NCI-H82 treated with DMSO at 0.1 percent for 48 hours (cell line): ENCODE measurements around the gene PCDH19.

Experiments
- DNase-seq: peaks from one replicate; lab custom pipeline; 2025; ENCODE audit not compliant: unreplicated experiment; lab: John Stamatoyannopoulos, UW

The PCDH19 gene

DNA sequence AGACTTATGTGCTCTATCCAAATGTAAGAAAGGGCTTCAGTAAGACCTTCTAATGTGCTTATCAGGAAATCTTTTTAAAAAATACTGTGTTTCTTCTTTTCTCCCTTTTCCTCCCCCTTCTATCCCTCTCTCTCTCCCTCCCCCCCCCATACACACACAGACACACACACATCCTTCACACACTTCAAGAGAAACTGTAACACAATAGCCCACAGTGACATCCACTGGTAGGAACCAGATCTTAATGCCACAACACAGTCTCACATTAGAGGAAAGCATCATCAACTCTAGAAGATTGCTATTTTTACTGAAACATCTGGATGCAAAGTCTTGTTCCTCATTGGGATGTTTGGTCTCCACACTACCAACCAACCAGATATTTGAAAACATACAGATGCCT, 4.6 kb downstream of the PCDH19 start:
- DNase-seq, result no peak

DNA sequence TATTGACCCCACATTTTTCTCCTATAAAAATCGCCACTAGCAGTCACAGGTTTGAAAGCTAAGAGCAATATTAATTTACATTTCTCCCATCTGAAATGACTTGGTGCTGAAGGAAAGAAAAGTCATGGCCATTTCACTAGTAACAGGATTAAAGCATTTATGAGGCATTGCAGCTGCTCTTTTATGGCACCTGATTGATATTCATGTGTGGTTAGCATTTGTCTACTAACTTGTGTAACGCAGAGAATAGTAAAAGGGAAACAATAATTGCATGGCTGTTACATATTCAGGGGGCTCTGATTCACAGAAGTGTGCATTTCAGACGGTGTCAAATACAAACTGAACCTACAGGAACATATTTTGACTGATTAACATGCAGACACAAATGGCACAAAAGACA, 5.2 kb downstream of the PCDH19 start:
- no peak for DNase-seq

DNA sequence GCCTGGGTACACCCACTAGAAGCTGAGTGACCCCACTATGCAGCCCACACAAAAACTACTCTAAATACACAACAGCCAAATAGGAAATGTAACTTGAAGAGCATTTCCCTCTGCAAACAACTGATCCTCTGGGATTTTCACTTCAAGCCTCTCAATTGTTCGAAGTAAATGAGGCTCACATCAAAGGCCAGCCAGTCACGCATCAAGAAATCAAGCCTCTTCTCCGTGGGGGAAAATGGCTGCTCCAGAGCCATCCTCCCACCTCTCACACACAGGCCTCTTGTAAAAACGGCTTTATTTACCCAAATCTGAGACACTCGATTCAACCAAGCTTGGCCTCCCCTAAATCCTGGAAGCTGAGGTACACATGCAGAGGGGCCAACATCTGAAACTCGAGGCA, 14.3 kb downstream of the PCDH19 start:
- DNase-seq, result no peak

DNA sequence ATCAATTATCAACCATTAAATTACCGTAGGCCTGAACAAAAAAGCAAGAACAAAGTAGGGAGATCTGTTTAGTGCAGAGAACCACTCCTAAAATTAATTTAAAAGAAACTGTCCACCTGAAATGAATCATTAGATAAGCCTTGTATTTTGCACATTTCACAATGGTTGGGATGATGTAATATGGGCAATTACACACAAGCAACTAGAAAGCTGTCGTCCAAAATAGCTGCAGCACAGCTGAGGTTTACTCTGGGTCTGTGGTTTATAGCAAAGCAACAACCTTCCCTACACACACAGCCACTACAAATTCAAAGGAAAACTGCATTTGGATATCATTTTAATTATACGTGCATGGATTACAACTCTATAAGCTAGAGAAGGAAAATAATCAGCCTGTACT, 28.5 kb downstream of the PCDH19 start:
- no peak for DNase-seq

DNA sequence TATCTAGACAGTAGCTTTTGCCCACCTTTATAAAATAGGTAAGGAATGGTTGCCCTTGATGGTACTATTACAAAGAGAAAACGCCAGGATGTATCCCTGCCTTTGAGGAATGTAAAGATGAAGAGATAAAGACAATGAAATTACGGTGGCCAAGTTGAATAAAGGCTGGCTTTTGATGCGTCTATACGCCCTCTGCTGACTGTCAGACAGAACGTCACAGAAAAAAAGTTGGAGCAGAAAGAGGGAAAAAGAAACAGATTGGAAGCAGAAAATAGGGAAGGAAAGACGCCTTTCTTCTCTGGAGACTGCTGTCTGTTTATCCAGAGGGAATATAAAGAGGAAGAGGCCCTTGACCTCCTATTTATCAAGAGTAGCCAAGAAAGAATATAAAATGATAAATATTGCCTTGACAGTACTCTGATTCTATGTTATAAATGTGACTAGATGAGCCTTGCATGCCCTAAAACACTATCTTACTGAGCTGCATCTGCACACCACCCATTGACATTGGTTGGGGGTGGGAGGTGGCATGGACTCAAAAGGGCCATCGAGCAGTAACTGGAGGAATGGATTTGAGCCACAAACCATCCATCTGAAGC, 30.6 kb downstream of the PCDH19 start:
- no peak for DNase-seq

DNA sequence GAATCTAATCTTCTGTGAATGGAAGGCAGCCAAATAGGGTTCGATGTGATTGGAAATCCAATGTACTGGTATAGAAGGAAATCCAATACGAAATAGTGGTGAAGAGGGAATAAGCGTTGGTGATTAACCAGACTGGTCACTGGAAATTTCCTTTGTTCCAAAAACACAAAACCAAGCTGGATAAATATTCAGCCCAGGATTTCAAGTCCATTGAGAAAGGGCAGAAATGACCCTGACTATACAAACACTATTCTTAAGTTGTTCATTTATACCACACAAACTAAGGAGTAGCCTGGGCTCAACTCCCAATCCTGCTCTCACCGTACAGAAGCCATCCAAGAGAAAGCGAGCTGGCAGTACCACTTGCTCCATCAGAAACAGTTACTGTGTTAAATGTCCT, 32.2 kb downstream of the PCDH19 start:
- no peak for DNase-seq

DNA sequence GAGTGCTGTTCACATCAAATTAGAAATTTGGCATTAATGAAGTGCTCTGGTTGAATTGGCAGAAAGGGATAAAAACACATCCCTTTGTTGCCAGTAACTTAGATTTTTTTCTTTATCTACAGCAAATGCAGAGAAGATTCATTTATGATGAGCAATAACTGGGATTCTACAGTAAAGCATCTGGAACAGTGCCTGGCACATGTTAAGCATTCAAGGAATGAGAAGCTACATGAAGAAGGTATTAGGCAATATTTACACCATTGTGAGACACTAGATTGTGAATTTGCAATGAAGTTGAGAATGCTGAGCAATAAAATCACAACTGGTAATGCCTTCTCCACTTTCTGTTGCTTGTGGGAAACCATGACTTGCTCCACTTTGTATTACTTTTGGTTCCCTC, 33.5 kb downstream of the PCDH19 start:
- no peak for DNase-seq

DNA sequence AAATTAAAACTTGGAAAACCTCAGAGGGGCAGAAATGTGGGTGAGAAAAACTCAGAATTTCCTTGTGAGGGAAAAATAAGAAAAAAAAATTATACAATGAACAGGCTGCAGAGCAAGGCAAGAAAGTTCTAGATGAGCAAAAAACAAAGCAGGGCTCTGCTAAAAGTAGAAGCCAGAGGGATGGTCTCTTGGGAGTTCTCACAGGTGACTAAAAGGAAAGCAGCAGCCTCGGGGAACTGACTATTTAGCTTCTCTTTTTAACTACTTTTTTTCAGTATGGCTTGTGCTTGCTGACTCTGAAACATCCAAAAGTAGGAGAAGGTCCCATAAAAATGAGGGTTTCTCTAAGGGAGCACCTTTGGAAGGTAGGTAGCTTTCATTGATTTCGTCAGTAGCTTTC, 36.4 kb downstream of the PCDH19 start:
- no peak for DNase-seq

DNA sequence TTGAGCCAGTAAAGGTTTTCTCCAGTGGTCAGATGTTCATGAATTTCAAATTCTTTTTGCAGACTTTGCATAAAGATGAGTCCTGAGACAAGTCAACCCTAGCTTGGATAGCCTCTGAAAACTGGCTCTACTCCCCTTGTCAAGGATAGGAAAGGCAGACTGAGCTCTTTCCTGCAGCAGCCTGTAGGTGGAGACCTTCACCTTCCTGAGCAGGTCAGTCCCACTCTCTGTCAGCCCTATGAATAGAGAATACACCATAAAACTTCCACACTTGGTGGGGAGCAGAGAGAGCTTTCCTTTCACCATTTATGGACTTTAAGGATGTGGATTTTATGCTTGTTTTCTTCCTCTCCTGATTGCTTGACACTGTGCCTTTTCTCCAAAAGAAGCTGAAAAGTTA, 41.9 kb downstream of the PCDH19 start:
- DNase-seq, result no peak

DNA sequence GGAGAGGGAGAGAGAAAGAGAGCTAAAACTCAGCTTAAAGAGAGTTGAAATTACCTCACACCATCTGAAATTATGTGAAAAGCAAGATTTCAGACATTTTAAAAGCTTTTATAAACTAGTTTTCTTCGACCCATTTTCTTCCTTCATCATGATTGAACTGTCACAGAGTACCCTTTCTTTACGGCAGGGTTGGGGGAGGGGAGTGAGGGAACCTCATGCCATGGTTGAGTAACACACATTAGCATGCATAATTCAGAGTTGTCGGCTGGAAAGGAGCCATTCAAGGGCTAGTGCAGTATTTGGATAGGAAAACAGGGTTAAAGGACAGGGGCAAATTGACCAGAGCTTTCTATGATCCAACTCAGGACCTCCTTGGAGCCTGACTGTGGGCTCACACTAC, 46.2 kb downstream of the PCDH19 start:
- no peak for DNase-seq

DNA sequence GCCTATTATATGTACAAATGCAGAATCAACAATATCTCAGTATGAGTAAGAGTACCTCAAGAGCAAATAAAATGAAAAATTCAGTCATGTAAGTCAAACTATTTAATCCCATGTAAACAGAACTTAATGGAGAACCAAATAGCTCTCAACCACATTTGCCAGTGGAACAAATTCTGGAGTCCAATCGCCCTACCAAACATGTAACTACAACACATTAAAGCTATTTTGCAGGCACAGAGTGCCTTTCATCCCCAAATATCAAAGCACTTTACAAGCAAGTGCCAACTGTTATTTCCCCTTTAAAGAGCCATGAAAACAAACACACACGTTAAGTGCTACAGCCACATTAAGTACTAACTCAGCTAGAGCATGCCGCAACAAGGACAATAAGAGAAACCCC, 51.3 kb downstream of the PCDH19 start:
- DNase-seq, result no peak

DNA sequence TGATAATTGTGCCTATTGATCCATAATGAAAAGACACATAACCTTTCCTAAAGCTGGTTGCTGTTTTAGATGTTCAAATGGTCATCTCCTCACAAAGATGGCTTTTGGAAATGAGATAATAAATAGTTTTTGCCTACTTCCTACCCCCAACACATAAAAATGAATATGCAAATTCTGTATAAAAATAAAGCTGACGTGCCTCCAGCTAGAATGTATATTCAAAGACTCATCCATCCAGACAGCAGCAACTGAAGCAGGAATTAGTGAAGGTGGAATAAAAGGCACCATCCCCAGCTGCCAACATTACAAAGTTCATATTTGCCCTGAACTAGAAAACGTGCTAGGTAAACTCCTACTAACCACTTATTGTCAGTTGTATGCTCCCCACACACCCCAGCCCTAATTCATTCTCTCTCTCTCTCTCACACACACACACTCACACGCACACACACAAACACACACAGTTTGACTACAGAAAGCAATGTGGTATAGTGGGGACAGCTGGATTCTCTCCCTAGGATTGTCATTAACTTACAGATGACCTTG, 53.6 kb downstream of the PCDH19 start:
- DNase-seq, result no peak

DNA sequence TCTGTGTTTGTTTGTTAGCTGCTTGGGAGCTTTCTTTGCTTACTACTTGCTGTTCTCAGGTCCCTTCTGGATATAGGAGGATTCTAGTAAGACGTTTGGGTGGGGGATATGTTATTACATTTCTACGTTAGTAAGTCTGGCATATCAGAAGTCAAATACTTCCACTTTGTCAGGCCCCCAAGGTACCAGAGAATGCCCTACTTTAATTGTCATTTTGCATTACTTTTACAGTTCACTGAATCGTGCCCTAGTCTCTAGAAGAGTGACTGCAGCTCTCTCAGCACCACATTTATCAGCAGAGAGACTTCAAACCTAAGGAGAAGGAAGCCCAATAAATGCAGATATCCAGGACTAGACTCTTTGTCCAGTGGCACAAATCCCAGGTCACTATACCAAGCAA, 54.4 kb downstream of the PCDH19 start:
- no peak for DNase-seq

DNA sequence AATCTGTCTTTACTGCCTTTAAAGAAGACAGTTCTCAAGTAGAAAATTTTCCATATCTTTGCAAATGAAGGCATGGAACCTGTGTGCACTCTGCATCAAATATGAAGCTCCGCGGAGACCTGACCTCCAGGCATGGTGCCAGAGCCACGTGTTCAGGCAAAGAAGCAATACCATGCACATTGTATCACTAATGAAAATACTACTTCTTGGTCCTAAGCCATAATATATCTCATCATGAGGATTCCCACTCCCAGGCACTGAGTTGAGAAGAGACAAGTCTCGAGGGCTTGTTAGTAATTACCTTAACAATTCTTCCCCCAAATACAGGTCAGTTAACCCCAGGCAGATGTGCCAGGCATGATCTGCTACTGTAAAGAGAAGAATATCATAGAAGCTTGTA, 56.7 kb downstream of the PCDH19 start:
- no peak for DNase-seq

DNA sequence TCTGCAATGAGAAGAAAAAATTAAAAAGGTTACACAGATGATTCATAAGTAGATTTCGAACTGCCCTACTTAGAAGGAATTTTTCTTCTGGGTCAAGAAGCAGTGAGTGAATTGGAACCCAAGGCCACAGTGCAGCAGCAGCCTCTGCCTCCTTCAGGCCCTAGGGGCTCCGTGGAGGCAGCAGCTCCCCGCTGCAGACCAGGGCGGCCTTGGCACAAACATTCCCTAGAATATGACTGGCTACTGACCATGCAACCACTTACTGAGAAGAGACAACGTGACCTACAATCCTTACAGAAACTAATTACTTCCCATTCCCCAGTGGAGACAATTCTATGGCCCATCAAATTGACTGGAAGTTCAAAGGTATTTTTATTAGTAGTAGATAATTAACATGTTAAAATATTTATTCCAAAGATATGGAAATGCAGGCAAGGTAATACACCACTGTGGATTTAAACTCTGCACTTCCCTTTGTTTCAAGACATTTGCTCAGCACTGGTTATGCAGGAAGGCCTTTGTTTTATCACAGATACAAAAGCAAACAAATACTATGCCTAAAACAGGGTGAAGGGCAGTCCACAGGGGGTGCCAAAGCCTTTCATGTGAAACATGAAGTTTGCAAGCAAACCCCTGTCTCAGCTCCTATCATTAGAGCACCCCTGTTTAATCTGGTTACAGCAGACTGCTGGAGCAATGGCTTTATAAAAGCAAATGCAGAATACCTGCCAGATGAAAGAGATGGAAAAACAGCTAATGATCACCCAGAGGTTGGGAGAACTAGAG, 59.2 kb downstream of the PCDH19 start:
- DNase-seq, result no peak

DNA sequence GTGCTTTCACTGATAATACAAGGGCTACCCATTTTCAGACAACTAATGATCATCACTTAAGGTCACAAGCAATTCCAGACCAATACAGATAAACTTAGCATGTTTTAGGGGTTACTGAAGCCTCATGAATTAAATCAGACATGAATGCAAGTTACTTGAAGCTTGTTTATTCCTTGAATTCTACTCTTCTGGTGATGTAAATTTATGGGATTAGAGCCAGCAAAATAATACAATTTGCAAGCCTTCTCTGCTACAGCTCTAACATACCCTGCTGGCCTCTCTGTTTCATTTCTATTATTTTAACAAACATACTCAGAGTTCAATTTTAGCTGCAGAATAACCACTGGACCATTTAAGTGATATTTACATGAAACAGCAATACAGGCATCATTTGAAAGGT, 60.7 kb downstream of the PCDH19 start:
- DNase-seq, result no peak

DNA sequence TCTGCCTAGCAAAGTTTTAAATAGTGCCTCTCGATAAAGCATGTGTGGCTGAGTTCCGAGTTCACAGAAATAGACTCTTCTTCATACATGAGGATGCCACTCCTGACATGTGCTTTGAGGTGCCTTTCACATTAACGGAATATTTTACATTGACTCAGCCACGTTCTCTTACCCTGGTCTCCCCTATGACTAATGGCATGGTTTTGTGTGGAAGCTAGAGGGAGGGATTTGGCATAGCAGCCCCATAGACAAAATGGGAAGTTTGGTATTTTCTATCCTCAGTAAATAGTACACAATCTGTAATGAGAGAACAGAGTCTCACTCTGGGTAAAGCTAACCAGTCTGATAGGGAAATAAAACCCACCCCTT, 68.9 kb downstream of the PCDH19 start:
- no peak for DNase-seq

DNA sequence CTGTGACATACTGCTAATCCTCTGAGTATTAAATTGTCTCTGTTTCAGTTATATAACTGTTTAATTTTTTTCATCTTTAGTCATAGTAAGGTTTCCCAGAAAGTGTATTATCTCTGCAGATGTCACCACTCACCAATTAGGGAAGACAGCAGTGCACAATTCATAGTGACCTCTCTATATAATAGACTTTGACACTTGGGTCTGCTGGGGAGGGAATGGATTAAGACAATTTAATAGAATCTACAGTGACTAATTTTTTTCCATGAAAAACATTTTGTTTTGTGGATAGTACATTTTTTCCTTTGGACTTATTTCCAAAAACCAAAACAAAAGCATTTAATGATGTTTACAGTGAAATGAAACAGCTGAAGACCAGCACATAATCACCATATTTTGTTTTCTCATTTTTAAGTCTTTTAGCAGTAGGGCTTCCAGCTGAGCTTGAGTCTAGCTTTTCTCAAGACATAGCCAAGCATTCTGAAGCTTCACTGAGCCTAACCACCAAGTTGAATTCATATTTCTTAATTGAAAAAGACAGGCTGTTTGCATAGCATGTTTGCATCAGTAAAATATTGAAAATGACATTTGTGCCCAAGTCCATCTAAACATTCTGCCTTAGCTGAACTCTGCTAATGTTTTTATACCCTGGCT, 69.5 kb downstream of the PCDH19 start:
- no peak for DNase-seq

DNA sequence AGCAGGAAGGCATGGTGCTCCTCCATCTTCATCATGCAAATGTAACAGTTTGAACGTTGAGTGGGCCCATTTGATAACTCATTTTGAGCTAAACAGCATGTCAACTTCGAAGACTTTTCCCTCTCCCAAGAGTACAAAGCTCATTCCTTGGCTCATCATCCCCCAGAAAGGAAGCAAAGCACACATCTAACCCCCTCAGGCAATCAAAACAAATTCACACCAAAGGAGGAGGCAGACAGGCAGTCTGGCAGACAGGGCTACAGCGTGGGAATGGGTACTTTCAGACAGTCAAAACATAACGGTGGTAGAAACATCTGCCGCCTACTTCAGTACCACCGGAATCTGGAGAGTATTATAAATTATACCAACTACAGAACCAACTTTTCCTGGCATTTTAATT, 81.7 kb downstream of the PCDH19 start:
- DNase-seq, result no peak

DNA sequence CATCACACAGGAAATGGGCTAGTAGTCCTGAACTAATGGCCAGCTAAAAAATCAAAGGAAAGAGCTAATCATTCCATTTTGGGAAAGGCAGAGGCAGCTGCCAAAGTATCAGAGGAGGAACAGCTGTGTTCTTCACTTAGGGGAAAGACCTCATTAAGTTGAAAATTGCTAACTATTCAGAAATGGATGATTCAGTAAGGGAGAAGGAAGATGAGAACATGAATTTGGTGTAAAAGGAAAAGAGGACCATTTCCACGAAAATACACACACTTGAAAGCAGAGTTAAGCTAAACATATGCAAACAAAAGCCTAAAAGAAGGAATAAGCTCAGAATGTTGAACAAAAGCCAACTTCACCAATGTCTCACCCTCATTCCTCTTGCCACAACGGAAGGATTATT, 90.4 kb downstream of the PCDH19 start:
- DNase-seq, result no peak

DNA sequence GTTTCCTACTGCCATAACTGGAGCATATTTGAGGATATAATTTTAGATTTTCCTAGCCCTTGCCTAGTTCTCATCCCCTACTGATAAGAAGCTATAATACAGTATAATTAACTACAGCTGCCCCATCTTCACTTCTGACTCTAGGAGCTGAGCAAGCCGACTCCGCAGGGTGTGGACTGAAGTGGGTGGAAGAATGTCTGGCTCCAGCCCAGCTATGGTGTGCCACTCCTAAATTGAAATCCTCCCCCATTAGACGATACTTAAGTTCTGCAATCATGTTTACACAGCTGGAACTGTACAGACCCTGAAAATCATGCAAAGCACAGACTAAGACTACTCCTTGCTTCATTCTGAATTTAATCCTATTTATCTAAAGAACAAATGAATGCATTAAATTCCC, 93.1 kb downstream of the PCDH19 start:
- no peak for DNase-seq

DNA sequence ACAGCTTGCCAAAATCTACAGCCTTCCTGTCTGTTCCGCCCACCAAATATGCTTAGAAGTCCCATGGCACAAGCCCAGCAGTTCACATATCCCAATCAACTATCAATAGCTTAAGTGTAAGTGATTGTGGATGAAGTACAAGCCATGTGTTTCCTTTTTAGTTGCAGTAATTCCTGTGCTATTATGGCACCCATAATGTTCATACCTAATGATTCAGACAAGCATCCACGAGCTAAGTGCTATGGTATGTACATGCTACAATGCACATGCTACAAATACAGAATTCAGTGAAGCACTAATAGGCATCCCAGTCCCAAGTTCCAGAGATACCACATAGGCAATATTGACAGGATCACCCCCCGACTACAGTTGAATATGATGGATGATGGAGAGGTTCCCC, 94.5 kb downstream of the PCDH19 start:
- DNase-seq, result no peak
